NOMO-1 treated with DMSO at 0.1 percent for 48 hours (cell line): ENCODE data around the gene SST.
A peak's percentile ranks its signal among the peaks of the same experiment; 100 is the strongest.

Experiments used
- DNase-seq: peaks from one replicate; lab custom pipeline; 2025; ENCODE audit not compliant: unreplicated experiment; lab: John Stamatoyannopoulos, UW

SST gene

DNA sequence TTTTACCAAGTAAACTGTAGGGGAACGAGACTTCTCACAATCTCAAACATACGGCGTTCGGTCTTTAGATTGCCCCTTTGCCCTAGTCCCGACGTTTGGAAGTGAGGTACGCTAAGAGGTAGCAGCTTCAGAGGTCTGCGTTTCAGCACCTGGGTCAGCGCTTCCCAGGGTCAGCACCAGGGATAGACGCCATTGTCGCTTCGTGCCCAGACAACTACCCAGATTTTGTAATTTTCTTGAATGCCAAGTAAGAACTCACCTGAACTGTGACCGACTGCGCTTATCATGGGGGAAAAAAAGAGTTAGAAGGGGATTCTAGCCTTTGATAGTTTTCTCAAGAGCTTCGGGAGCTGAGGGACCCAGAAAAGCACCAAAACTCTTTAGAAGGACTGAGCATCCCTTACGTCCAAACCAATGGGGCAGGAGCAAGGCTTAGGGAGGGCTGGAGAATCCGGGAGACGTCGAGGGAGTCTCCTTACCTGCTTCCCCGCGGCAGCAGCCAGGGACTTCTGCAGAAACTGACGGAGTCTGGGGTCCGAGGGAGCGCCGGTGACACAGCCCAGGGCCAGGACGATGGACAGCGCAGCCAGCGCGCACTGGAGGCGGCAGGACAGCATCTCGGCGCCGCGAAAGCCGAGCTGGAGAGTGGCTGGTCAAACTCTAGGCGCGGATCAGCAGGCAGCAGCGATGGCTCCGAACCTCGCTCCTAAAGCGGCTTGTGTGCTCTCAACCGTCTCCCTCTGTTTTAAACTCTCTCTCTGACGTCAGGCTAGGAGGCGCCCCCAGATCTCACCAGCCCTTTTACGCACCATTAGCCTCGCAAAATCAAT is at the start of gene SST:
TSS of gene SST (minus strand) at position 720 of the 830 bp plus-strand sequence. CDS start at position 617, 103 bp downstream.
- DNase-seq = peak; percentile 2

DNA sequence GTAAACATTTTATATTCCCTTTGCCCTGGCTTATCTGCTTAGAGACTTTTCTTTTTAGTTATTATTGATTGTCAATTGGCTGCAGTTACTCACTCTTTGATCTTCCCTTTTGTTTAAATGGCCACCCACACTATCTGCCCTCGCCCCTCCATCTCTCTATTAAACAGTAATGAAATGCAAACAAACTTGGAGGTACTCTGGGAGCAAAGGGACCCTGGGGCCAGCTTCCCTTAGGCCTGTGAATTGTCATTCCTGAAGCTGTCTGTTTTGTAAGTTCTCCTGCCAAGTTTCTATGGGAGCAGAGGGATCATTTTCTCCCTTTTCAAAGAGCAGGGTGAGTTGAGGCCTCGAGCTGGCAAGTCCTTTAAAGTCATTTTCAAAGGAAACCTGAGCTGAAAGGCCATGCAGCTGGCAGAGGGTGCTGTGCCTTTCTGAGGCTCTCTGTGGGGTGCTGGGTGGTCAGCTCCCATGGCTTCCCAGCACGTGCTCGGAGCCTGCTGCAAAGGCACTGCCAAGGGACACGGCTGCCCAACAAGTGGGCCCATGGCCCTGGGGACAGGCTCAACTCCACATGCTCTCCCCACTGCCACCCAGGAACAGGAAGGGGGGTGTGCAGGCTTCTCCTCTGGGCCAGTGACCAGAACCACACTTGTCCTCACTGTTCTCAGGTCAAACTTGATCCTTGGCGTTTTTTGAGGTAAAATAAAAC is 49.6 kb upstream of the SST start:
- DNase-seq = no peak

DNA sequence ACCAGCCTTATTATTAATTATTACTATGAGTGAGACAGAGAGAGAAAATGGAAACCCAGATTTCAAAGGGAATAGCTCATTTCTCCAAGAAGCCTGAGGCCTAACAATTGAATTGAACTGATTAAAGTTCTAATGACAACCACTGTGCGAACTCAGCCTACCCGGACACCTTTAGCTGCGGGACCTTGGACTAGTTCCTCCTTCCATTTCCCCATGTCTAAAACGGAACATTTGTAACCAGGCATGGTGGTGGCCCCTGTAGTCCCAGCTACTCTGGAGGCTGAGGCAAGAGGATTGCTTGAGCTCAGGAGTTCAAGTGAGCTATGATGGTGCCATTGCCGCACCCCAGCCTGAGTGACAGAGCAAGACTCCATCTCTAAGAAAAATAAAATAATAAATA is 48.6 kb upstream of the SST start:
- DNase-seq = peak; percentile 11

DNA sequence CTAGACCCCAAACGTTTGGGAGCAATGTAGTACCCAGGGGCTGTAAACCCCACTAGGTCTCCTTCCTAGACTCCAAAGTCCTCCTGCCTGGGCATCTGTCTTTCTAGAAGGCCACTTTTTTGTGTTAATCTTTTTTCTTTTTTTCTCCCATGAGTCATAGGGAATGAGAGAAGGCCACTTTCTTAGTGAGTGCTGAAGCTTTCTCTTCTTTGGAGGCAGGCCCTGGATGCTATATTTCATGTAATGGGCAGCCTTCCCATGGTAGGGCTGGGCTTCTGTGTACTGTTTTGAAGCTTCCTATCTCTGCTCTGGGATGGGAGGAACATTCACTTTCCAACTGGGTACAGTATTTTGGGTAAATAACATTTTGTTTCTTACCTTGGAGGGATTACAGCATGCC is 47.4 kb upstream of the SST start:
- no peak for DNase-seq

DNA sequence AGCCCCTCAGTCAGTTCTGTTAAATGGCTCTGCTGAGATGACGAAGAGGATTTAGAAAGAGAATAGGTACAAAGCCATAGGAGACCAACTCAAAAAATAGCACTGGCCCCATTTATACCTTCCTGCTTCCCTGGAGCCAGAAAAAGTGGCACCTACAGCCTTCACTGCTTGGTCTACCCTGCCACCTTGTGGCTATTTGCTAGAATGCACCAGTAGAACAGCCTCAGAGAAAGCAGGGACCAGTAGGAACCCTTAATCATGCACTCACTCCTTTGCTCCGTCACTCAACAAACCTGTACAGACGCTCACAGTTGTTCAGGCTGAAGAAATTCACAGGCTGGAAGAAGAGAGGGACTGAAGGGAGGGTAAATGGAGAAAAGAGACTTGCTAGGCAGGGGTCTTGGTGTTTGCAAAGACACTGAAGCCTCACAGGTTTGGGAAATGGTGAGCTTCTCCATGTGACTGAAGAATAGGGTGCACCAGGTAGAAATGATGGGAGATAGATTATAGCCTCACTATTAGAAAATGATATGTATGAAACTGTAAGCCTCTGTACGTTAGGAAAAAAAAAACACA is 44.3 kb upstream of the SST start:
- peak; percentile 75 for DNase-seq

DNA sequence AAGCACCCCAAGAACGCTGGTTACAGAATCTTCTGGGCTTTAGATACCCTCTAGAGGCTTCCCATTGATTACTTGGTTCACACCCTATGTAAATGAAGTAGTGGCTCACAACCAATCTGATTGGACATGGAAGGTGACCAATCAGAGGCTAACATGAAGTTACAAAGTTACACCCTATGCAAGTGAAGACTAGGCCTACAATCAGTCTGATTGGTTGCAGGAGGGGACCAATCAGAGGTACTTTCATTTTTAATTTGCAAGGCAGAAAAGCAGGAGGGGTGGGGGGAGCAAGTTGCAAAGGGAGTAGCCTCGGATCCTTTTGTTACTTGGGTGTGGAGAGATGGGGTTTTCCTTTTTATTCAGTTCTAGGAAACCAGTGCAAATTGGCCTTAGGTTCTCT is 43.3 kb upstream of the SST start:
- DNase-seq = peak; percentile 17

DNA sequence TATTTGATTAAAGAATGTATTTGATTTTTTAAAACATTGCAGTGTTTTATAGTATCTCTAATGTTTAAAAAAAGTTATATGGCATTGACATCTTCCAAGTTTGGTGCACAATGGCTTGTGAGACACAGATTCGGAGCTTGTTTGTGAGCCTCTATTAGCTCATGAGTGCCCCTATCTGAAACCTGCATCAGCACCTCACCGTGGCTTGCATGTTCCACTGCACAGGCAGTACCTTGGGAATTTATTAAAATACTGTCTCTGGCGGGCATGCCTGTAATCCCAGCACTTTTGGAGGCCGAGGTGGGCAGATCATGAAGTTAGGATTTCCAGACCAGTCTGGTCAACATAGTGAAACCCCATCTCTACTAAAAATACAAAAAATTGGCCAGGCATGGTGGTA is 39.0 kb upstream of the SST start:
- DNase-seq = no peak

DNA sequence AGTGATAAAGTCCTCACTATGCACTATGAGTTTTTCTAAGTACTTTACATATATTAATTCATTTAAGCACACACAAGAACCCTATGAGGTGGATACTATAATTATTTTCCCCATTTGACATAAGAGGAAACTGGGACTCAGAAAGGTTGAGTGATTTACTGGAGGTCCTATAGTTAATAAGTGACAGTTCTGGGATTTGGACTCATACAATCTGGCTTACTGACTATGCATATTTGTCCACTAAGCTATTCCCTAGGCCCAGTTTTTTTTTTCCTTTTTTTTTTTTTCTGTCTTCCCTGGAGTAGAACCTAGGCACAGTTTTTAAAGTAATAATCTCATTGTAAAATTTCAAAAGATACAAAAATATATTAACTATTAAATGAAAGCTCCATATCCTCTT is 38.5 kb upstream of the SST start:
- DNase-seq = no peak

DNA sequence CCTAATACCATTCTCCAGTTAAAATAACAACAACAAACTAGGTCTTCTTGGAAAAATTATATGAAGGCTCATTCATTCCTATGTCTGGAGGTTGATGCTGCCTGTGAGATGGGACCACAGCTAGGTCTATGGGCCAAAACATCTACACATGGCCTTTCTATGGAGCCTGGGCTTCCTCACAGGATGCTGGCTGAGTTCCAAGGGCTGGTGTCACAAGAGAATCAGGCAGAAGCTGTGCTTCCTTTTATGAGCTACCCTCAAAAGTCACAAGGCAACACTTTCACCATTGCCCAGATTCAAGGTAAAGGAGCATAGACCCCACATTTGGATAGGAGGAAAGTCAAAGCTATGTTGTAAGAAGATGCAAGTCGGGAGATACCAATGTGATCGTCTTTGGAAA is 36.8 kb upstream of the SST start:
- DNase-seq = peak; percentile 17

DNA sequence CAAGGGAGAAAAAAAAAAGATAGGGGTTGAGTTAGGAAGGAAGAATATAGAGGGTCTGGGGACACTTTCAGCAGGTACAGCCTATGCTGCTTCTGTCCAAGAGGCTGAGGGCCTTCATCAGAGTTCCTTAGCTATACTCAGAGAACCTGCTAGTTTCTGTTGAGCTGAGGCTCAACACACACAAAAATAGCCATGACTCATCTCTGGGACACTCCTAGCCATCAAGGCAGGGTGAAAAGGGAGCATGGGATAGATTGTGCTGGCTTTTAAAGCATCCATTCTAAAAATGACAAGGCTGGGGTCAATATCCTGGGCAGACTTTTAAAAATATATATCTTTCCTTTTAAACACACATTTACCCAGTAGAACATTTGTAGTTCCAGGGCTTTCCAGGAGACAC is 35.0 kb upstream of the SST start:
- DNase-seq = no peak

DNA sequence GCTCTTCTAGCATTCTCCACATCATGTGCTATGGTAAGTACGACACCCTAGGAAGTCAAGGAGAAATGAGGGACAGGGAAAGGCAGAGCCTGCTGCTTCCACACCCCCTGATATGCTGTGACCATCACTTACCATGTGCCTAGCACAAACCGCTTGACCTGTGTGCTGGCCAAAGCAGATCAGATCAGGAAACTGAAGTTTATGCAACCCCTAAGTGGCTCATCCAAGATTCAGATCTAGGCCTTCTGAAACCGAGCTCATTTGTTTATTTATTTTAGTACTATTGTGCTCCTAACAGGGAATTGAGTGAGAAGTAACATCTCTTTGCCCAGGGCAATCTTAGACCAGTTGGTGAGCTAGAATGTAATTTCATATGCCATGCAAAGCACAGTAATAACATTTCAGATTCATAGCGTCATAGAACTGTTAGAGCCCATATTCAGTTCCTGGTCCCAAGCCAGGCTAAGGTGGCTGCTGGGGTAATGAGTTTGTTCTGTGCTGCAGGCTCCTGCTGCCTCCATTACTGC is 32.4 kb upstream of the SST start, which contains the start of gene RTP2:
TSS of gene RTP2 (minus strand) at position 51 of the 527 bp plus-strand sequence. CDS start 429 bp downstream, outside the sequence.
- no peak for DNase-seq

DNA sequence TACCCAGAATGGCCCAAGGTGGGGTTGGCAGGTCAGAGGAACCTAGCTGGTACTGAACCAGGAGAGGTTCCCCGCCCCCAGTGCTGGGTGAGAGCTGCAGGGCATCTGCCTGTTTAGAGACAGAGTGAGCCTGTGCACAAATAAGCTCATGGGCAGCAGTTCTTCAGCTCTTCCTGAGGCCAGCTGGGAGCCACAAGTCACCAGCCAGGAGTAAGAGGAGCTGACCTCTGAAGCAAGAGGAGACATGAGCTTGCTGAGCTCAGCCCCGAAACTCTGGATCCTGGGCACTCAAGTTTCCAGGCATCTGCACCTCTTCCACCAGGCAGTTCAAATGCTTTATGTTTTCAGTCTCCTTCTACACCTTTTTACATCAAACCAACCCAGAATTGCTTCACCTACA is 30.1 kb upstream of the SST start:
- no peak for DNase-seq

DNA sequence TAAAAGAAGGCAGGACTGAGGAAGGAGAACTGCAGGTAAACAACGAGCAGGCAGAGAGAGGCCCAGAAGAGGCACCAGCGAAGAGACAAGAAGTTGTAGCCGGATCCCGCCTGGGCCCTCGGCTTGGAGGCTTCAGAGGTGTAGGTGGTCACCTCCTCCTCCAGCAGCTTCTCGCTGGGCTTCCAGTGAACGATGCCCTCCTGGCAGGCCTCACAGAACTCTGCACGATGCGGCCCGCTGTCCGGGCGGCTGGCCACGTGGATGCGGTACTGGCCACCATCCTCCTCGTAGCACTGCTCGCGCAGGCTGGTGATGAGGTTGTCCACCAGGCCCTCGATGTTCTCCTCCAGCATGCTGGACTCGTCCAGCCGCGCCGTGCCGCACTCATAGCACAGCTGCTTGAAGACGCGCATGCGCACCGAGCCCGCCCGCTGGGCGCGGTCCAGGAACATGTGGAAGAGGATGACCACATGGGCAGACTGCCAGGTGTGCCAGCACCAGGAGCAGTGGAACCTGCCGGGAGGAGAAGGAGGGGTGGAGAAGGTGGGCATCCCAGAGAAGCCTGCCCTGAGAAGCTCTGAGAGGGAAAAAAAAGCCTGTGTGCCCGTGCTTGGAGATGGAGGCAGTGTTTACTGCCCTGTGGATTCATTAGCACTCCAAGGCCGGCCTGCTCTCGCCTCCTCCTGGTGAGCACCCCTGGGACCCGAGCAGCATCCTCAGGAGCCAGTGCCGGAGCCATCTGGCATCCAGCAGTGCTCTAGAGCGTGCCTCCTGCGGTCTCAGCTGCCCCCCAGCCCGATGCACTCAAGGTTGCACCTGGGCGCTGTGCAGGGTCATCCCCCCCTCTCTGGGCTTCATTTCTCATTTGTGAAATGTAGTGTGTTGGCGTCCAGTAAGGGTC is 28.6 kb upstream of the SST start:
- DNase-seq = no peak

DNA sequence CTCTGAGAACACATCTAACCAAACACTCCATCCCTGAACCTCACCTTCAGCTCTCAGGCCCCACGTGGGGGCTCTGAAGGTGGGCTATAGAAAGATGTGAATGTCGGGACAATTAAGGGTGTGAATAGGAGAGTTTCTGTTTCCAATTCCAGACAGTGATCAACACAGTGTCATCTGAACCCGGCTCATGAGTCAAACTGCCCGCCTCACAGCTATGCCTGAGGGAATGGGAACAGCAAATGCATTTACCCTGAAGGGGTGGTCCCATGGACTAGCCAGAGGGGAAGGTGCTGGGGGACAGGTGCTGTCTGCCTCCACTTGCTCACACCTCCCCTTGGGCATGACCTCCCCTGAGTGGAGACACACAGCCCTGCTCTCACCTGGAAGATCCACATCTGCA is 25.8 kb upstream of the SST start:
- DNase-seq = no peak

DNA sequence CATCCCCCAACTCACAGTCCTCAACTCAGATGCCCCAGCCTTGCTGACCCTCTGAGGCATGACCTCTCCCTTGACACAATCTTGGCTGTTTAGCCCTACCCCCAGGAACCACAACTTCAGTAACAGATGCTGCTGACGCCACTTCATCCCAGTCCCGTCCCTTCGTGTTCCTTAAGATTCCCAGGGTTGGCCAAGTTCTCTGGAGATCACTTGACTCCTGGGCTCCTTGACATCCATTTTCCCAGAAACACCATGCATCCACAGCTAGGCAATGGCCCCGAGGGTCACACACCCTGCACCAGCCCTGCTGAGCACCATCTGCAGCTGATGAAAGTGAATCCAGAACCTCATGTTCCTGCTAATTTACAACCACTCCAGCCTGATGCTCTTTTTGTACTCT is 25.3 kb upstream of the SST start:
- no peak for DNase-seq

DNA sequence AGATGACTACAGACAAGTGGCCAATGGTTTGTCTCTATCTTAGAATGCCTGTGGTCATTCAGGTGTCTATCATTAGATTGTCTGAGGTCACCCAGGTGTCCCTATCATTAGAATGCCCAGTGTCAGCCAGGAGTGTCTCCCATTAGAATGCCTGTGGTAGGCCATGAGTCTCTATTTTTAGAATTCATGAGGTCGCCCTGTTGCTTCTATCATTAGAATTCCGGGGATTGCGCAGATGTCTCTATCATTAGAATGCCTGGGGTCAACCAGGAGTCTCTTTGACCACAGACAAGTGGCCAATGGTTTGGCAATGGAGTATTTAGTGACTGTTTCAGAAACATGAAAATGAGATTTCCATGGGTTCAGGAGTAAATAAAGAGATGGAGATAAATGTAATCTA is 24.6 kb upstream of the SST start:
- DNase-seq = no peak

DNA sequence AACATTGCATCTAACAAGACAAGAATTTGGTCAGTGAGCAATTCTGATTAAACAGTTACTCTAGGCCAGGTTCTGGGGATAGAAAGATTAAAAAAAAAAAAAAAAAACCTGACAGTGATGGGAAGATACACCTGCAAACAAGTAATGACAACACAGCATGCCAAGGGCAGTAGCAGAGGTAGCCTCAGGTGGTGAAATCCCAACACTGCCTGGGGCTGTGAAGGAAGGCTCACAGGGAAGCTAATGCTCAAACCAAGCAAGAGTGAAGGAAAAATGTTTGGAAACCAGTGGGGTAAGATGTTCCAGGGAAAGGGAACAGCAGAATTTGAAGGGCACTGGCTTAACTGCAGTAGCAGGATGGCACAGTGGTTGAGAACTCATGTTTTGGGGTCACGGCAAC is 23.2 kb upstream of the SST start:
- no peak for DNase-seq

DNA sequence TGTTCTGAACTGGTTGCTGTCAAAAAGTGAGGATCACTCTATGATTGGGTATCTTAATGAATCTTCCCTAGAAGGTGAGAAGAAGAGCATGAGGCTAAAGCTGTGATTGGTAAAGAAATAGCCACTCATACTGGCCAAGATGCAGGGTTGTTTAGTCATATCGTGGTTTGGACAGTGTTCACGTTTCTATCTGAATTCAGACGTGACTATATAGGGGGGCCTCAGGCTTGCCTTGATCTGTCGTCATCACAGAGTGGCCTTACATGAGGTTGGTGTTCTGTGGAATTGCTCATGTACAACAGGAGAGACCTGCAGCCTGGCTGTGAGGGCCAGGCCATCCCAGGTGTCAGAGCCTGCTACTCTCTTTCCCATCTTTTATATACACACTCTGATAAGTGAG is 19.8 kb upstream of the SST start:
- no peak for DNase-seq

DNA sequence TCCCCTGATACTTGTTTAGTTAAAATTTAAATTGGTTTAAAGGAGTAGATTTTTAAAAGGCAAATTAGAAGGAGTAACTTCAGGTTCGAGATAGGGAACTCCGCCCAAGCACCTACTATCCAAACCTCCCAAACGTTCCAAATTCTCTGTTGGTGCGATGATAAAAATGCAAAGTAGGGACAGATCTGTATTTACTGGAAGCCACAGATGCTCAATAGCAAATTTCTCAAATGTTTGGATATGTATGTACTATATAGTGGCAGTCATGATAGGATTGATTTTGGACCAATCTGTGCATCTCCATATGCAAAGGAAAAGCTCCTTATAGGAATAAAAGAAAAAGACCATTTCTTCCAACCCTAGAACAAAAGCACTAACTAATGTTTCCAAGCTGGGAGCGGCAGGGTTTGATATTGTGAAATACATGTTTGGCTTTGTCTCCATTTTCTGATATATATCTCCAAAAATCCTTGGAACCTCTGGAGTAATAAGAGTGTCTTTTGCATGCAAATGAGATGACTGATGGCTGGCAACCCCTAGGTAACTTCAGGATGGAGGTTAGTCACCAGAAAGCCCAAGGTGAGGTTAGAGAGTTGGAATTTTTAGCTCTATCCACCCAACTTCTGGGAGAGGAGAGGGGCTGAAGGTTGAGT is 16.6 kb upstream of the SST start:
- DNase-seq = no peak

DNA sequence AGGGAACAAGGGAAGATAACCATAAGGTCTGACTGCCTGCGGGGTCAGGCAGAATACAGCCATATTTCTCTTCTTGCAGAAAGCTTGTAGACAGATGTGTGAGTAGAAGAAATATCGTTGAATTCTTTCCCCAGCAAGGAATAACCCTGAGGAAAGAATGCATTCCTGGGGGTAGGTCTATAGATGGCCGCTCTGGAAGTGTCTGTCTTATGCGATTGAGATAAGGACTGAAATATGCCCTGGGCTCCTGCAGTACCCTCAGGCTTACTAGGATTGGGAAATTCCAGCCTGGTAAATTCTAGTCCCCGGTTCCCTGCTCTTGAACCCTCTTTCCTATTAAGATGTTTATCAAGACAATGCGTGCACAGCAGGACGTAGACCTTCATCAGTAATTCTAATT is 15.8 kb upstream of the SST start:
- DNase-seq = no peak
